ENCODE data around the gene C4orf54. TPM values are rescaled to one million over a fixed set of nuclear protein-coding genes. Genes with fewer than 3 reads are reported as not detected.

C4orf54 gene
- 6.4 TPM for total RNA-seq
- long read RNA-seq, result 0 reads

- no peak for ATAC-seq
- intact Hi-C loops (cut with DNase I), result loop anchor here (5.0 kb wide), 2 partner anchors 65 to 150 kb away; no protein-coding TSS in a partner anchor
- DNase-seq (ENCODE audit: missing footprints), result no peak
Observed at GRCh38 chr4:99657798-99658197, at the start of gene C4orf54. C4orf54 (minus strand) TSS chr4:99657828; CDS start chr4:99654648, 3,180 bp downstream.

GRCh38 chr4:99705891-99706290 is 48.3 kb upstream of the C4orf54 start:
- ATAC-seq (no peak), DNase-seq (ENCODE audit: missing footprints) (no peak)
- intact Hi-C loops (cut with DNase I), result no loop called here

- no peak for DNase-seq (ENCODE audit: missing footprints)
- intact Hi-C loops (cut with DNase I), result no loop called here
- ATAC-seq, result no peak
Observed at GRCh38 chr4:99696801-99697200, 39.2 kb upstream of the C4orf54 start.

- ATAC-seq (no peak), DNase-seq (ENCODE audit: missing footprints) (no peak)
- intact Hi-C loops (cut with DNase I), result no loop called here
Observed at GRCh38 chr4:99693140-99693539, 35.5 kb upstream of the C4orf54 start.

GRCh38 chr4:99690990-99691389 is 33.4 kb upstream of the C4orf54 start:
- no peak for ATAC-seq
- no peak for DNase-seq (ENCODE audit: missing footprints)

GRCh38 chr4:99690472-99690871 is 32.8 kb upstream of the C4orf54 start:
- intact Hi-C loops (cut with DNase I), result no loop called here
- DNase-seq (ENCODE audit: missing footprints) (no peak), ATAC-seq (no peak)

More at GRCh38 chr4:99690990-99691389, 33.4 kb upstream of the C4orf54 start:
- intact Hi-C loops (cut with DNase I), result no loop called here

GRCh38 chr4:99687120-99687519 is 29.5 kb upstream of the C4orf54 start:
- DNase-seq (ENCODE audit: missing footprints) (no peak), ATAC-seq (peak; percentile 63)
- intact Hi-C loops (cut with DNase I), result no loop called here

- no peak for ATAC-seq
- intact Hi-C loops (cut with DNase I), result no loop called here
- DNase-seq (ENCODE audit: missing footprints), result no peak
Observed at GRCh38 chr4:99685234-99685633, 27.6 kb upstream of the C4orf54 start.

GRCh38 chr4:99683895-99684294 is 26.3 kb upstream of the C4orf54 start:
- intact Hi-C loops (cut with DNase I), result loop anchor here (5.0 kb wide), 1 partner anchor 38 kb away; no protein-coding TSS in a partner anchor
- ATAC-seq, result peak; percentile 75

GRCh38 chr4:99679976-99680375 is 22.3 kb upstream of the C4orf54 start:
- no peak for DNase-seq (ENCODE audit: missing footprints)
- intact Hi-C loops (cut with DNase I), result loop anchor here (5.0 kb wide), 1 partner anchor 42 kb away; no protein-coding TSS in a partner anchor
- no peak for ATAC-seq

More at GRCh38 chr4:99683895-99684294, 26.3 kb upstream of the C4orf54 start:
- no peak for DNase-seq (ENCODE audit: missing footprints)

GRCh38 chr4:99679204-99679603 is 21.6 kb upstream of the C4orf54 start:
- ATAC-seq, result peak; percentile 95
- peak; percentile 61 for DNase-seq (ENCODE audit: missing footprints)
- intact Hi-C loops (cut with DNase I), result no loop called here

GRCh38 chr4:99677161-99677560 is 19.5 kb upstream of the C4orf54 start:
- intact Hi-C loops (cut with DNase I), result no loop called here
- no peak for DNase-seq (ENCODE audit: missing footprints)
- no peak for ATAC-seq

- peak; percentile 37 for ATAC-seq
- DNase-seq (ENCODE audit: missing footprints), result no peak
- intact Hi-C loops (cut with DNase I), result no loop called here
Observed at GRCh38 chr4:99670409-99671073, 12.9 kb upstream of the C4orf54 start.

GRCh38 chr4:99669084-99669483 is 11.5 kb upstream of the C4orf54 start:
- intact Hi-C loops (cut with DNase I), result loop anchor here (5.0 kb wide), 1 partner anchor 107 kb away; the partner anchor contains the start of gene TRMT10A

GRCh38 chr4:99668472-99668871 is 10.8 kb upstream of the C4orf54 start:
- ATAC-seq, result peak; percentile 44
- no peak for DNase-seq (ENCODE audit: missing footprints)
- intact Hi-C loops (cut with DNase I), result loop anchor here (5.0 kb wide), 1 partner anchor 106 kb away; the partner anchor contains the start of gene TRMT10A

More at GRCh38 chr4:99669084-99669483, 11.5 kb upstream of the C4orf54 start:
- DNase-seq (ENCODE audit: missing footprints) (no peak), ATAC-seq (peak; percentile 46)

- DNase-seq (ENCODE audit: missing footprints) (no peak), ATAC-seq (no peak)
- intact Hi-C loops (cut with DNase I), result loop anchor here (5.0 kb wide), 1 partner anchor 104 kb away; the partner anchor contains the start of gene TRMT10A
Observed at GRCh38 chr4:99665983-99666382, 8.4 kb upstream of the C4orf54 start.

GRCh38 chr4:99664716-99665115 is 7.1 kb upstream of the C4orf54 start:
- ATAC-seq, result no peak
- intact Hi-C loops (cut with DNase I), result loop anchor here (5.0 kb wide), 1 partner anchor 102 kb away; the partner anchor contains the start of gene TRMT10A
- DNase-seq (ENCODE audit: missing footprints), result no peak

- intact Hi-C loops (cut with DNase I), result no loop called here
Observed at GRCh38 chr4:99661907-99662306, 4.3 kb upstream of the C4orf54 start.

GRCh38 chr4:99658666-99659065 is 1.0 kb upstream of the C4orf54 start:
- no peak for ATAC-seq
- DNase-seq (ENCODE audit: missing footprints), result no peak
- intact Hi-C loops (cut with DNase I), result loop anchor here (5.0 kb wide), 2 partner anchors 64 to 149 kb away; no protein-coding TSS in a partner anchor

More at GRCh38 chr4:99661907-99662306, 4.3 kb upstream of the C4orf54 start:
- no peak for DNase-seq (ENCODE audit: missing footprints)
- ATAC-seq, result peak; percentile 84

All from Right ventricle myocardium inferior (tissue), 1 donor.